GM13976 (cell line): ENCODE measurements around the gene TCF7L1.

Experiments used
- DNase-seq: peaks from one replicate; pipeline ENCODE4 v3.0.0; 2012; ENCODE audit warnings: low spot score
- CTCF ChIP-seq: IDR thresholded peaks from 2 replicates; pipeline ENCODE4 v1.5.1; 2012; ENCODE audit warnings: borderline replicate concordance, mild to moderate bottlenecking; ENCODE audit not compliant: insufficient read depth; ENCODE audit errors: extremely low read depth, missing control alignments, control extremely low read depth
- in situ Hi-C: fragments of 300-500 bp; cut with MboI; formaldehyde crosslinking; loops from one replicate; pipeline ENCODE4 v1.12.0; 2022; ENCODE audit warnings: low sequenced_read_pairs, mixed read lengths, inconsistent platforms; ENCODE audit not compliant: unreplicated experiment

TCF7L1 gene

GRCh38 chr2:85215081-85215447 is 81.9 kb downstream of the TCF7L1 start:
- no peak for TF ChIP-seq CTCF
- in situ Hi-C loops, result no loop called here
- no peak for DNase-seq

GRCh38 chr2:85215448-85216401 is 82.5 kb downstream of the TCF7L1 start:
- in situ Hi-C loops, result no loop called here
- DNase-seq, result no peak
- no peak for TF ChIP-seq CTCF

- DNase-seq, result no peak
- TF ChIP-seq CTCF, result no peak
- in situ Hi-C loops, result no loop called here
Observed at GRCh38 chr2:85216927-85217326, 83.7 kb downstream of the TCF7L1 start.

- DNase-seq, result no peak
- no peak for TF ChIP-seq CTCF
- in situ Hi-C loops, result no loop called here
Observed at GRCh38 chr2:85221067-85221691, 88.0 kb downstream of the TCF7L1 start.

- DNase-seq, result no peak
- in situ Hi-C loops, result no loop called here
- TF ChIP-seq CTCF, result no peak
Observed at GRCh38 chr2:85222792-85223191, 89.6 kb downstream of the TCF7L1 start.

- TF ChIP-seq CTCF, result no peak
- no peak for DNase-seq
- in situ Hi-C loops, result no loop called here
Observed at GRCh38 chr2:85226783-85227182, 93.6 kb downstream of the TCF7L1 start.
